Thyroid gland (tissue), 4 donors: ENCODE data around the gene AIG1. TPM values are rescaled to one million over a fixed set of nuclear protein-coding genes. Genes with fewer than 3 reads are reported as not detected.

Experiments
- DNase-seq, 2 donors: peaks; one replicate each; pipeline ENCODE4 v3.0.0-alpha.2; 2019
- H3K27ac ChIP-seq, 3 donors: fragments of 200-600 bp; sonication (generic); 1 replicate in 2 of 3; 2 replicates in 1 of 3; pipeline ENCODE4 v1.5.1; 2016 to 2019; ENCODE audit warnings: mild to moderate bottlenecking in 1 of 3, moderate library complexity in 1 of 3
- H3K27me3 ChIP-seq: fragments of 200-600 bp; sonication (generic); one replicate; pipeline ENCODE4 v1.5.1; 2019
- H3K36me3 ChIP-seq, 2 donors: fragments of 200-600 bp; sonication (generic); one replicate each; pipeline ENCODE4 v1.5.1; 2016 to 2019
- H3K4me1 ChIP-seq, 2 donors: fragments of 200-600 bp; sonication (generic); one replicate each; pipeline ENCODE4 v1.5.1; 2017 to 2019
- H3K4me3 ChIP-seq, 3 donors: fragments of 200-600 bp; sonication (generic); replicated peaks in 1 of 3; 1 replicate in 2 of 3; 2 replicates in 1 of 3; pipeline ENCODE4 v1.5.1; 2016; ENCODE audit warnings: mild to moderate bottlenecking in 1 of 3
- H3K9me3 ChIP-seq: fragments of 200-600 bp; sonication (generic); one replicate; pipeline ENCODE4 v1.5.1; 2017
- CTCF ChIP-seq, 6 experiments: fragments of 200-600 bp in 3 of 6; fragments of 450-650 bp in 3 of 6; sonication (generic) in 3 of 6; IDR thresholded peaks; one replicate each; pipeline ENCODE4 v1.5.1; 2016 to 2019; ENCODE audit warnings: antibody characterized with exemption in 6 of 6, mild to moderate bottlenecking in 2 of 6, inconsistent platforms in 1 of 6, moderate library complexity in 1 of 6
- POLR2A ChIP-seq, 2 donors: fragments of 450-650 bp; IDR thresholded peaks; one replicate each; pipeline ENCODE4 v1.6.1; 2017; ENCODE audit warnings: antibody characterized with exemption in 2 of 2, mild to moderate bottlenecking in 2 of 2, moderate library complexity in 1 of 2
- WGBS, 2 donors: methylation state at CpG; one replicate each; pipeline ENCODE4 v1.1.5; 2017; 5-methylcytosine and 5-hydroxymethylcytosine counted together
- intact Hi-C: fragments of 100-400 bp; cut with DNase I; formaldehyde crosslinking; loops from one replicate; pipeline ENCODE4 v1.15.1; 2023
- total RNA-seq, 4 donors: library from RNA; depleted of rRNA; stranded (reverse); fragments of >200 nt; gene quantifications; one replicate each; pipeline ENCODE4 v1.2.3, GENCODE V29; 2016

AIG1 gene
- total RNA-seq, 4 donors from 2014 or later, result 57.8 to 101 (median 77.0) TPM

GRCh38 chr6:143261899-143262436 lies 201.3 kb downstream of the AIG1 start:
- Histone ChIP-seq H3K27me3 (no peaks in the 10 kb centered on the region), H3K9me3 (no peaks in the 10 kb centered on the region), H3K27ac (no peak overlapping the region), H3K4me1 (no peaks in the 10 kb centered on the region), H3K36me3 (no peaks in the 10 kb centered on the region), H3K4me3 (no peak overlapping the region)
- WGBS, 2 donors, result 95 to 98% methylated on average over 3 of the region's 3 CpGs
- TF ChIP-seq POLR2A (IDR thresholded peaks at IDR 0.05) (no peak), CTCF (IDR thresholded peaks at IDR 0.05) (no peak)
- intact Hi-C loops, result no loop called here
- no peak for DNase-seq

- DNase-seq, result no peak
- Histone ChIP-seq H3K9me3 (no peaks in the 10 kb centered on the region), H3K36me3 (no peaks in the 10 kb centered on the region), H3K4me1 (no peaks in the 10 kb centered on the region), H3K4me3 (no peak overlapping the region), H3K27me3 (no peaks in the 10 kb centered on the region), H3K27ac (no peak overlapping the region)
- intact Hi-C loops, result no loop called here
- 95% methylated on average over 2 of the region's 2 CpGs for WGBS, 2 donors
- TF ChIP-seq CTCF (IDR thresholded peaks at IDR 0.05) (no peak), POLR2A (IDR thresholded peaks at IDR 0.05) (no peak)
Observed at GRCh38 chr6:143262859-143263258, 202.2 kb downstream of the AIG1 start.

GRCh38 chr6:143264379-143264778 lies 203.7 kb downstream of the AIG1 start:
- no peak for DNase-seq
- H3K36me3 ChIP-seq, result no peaks in the 10 kb centered on the region
- no peak overlapping the region for H3K27ac ChIP-seq
- 91 to 99% methylated on average over 5 of the region's 5 CpGs for WGBS, 2 donors
- no peaks in the 10 kb centered on the region for H3K27me3 ChIP-seq
- H3K4me3 ChIP-seq, result no peak overlapping the region
- intact Hi-C loops, result no loop called here
- no peaks in the 10 kb centered on the region for H3K4me1 ChIP-seq
- no peaks in the 10 kb centered on the region for H3K9me3 ChIP-seq
- TF ChIP-seq CTCF (IDR thresholded peaks at IDR 0.05), result no peak

GRCh38 chr6:143264986-143265764 lies 204.5 kb downstream of the AIG1 start:
- no peak for TF ChIP-seq POLR2A (IDR thresholded peaks at IDR 0.05)
- TF ChIP-seq CTCF (IDR thresholded peaks at IDR 0.05), result no peak
- intact Hi-C loops, result no loop called here
- 71 to 77% methylated on average over 4 of the region's 4 CpGs for WGBS, 2 donors
- DNase-seq, result no peak
- H3K4me3 ChIP-seq, result no peak overlapping the region
- H3K9me3 ChIP-seq, result no peaks in the 10 kb centered on the region
- no peaks in the 10 kb centered on the region for H3K36me3 ChIP-seq
- H3K27ac ChIP-seq, result no peak overlapping the region
- H3K27me3 ChIP-seq, result no peaks in the 10 kb centered on the region
- H3K4me1 ChIP-seq, result no peaks in the 10 kb centered on the region

GRCh38 chr6:143267760-143268159 lies 207.1 kb downstream of the AIG1 start:
- Histone ChIP-seq H3K36me3 (no peaks in the 10 kb centered on the region), H3K4me1 (no peaks in the 10 kb centered on the region), H3K9me3 (no peaks in the 10 kb centered on the region), H3K4me3 (no peak overlapping the region), H3K27me3 (no peaks in the 10 kb centered on the region), H3K27ac (no peak overlapping the region)
- WGBS, 2 donors, result 90 to 93% methylated on average over 2 of the region's 2 CpGs
- intact Hi-C loops, result no loop called here
- DNase-seq, result no peak
- no peak for TF ChIP-seq CTCF (IDR thresholded peaks at IDR 0.05)
- no peak for TF ChIP-seq POLR2A (IDR thresholded peaks at IDR 0.05)
